SU-DHL-6 (cell line): ENCODE measurements around the gene SYT17.

ENCODE experiments used
- CTCF ChIP-seq: fragments of 200-600 bp; sonication (generic); IDR thresholded peaks from one replicate; pipeline ENCODE4 v1.5.1; 2017; ENCODE audit warnings: antibody characterized with exemption, mild to moderate bottlenecking, low read length, moderate library complexity; ENCODE audit not compliant: insufficient read depth, poor library complexity, severe bottlenecking
- EZH2phosphoT487 ChIP-seq: fragments of 200-600 bp; sonication (generic), shearing (Covaris generic); conservative IDR thresholded peaks from 2 replicates; pipeline ENCODE4 v1.6.1; 2018; ENCODE audit warnings: mild to moderate bottlenecking, antibody characterized with exemption, low read length, moderate library complexity, mixed read lengths

- TF ChIP-seq EZH2phosphoT487 (no peak), CTCF (no peak)
Observed at GRCh38 chr16:19291475-19291874, 123.4 kb downstream of the SYT17 start.
